ENCODE measurements around the gene C19orf67. TPM values are rescaled to one million over a fixed set of nuclear protein-coding genes. Genes with fewer than 3 reads are reported as not detected.

Gene C19orf67
- not detected for total RNA-seq

GRCh38 chr19:14085309-14085995 lies at the start of gene C19orf67:
TSS of gene C19orf67 (minus strand) at chr19:14085783. CDS start at chr19:14085627, 156 bp downstream.

GRCh38 chr19:14117668-14118164 lies 32.1 kb upstream of the C19orf67 start, which contains the start of gene PRKACA:
TSS of gene PRKACA (minus strand) at chr19:14117762. CDS start at chr19:14117547, 215 bp downstream.

GRCh38 chr19:14090509-14091080 lies 5.0 kb upstream of the C19orf67 start, which contains the start of gene SAMD1:
TSS of gene SAMD1 (minus strand) at chr19:14090751.

GRCh38 chr19:14072535-14073260 lies 12.9 kb downstream of the C19orf67 start, which contains the start of gene MISP3:
TSS of gene MISP3 (plus strand) at chr19:14072786. CDS start at chr19:14073310, 524 bp downstream.

GRCh38 chr19:14061751-14062557 lies 23.6 kb downstream of the C19orf67 start, which contains the start of gene PALM3:
TSS of gene PALM3 (minus strand) at chr19:14062076. CDS start at chr19:14061980, 96 bp downstream.

GRCh38 chr19:14031719-14032480 lies 53.7 kb downstream of the C19orf67 start, which contains the start of gene IL27RA:
TSS of gene IL27RA (plus strand) at chr19:14031762. CDS start at chr19:14031873, 111 bp downstream.

Other genes with a start within 250 kb of the C19orf67 start
- gene NANOS3, start 208.6 kb downstream of the C19orf67 start, total RNA-seq, result not detected
- 4.2 TPM for gene BRME1, start 179.7 kb downstream of the C19orf67 start, total RNA-seq
- gene CC2D1A, start 179.6 kb downstream of the C19orf67 start, total RNA-seq, result 19.6 TPM
- 0.76 TPM for gene PODNL1, start 147.4 kb downstream of the C19orf67 start, total RNA-seq
- gene DCAF15, start 133.3 kb downstream of the C19orf67 start, total RNA-seq, result 23.9 TPM
- 14.8 TPM for gene RFX1, start 79.5 kb downstream of the C19orf67 start, total RNA-seq
- not detected for gene RLN3, start 57.6 kb downstream of the C19orf67 start, total RNA-seq
- 7.2 TPM for gene IL27RA, start 54.0 kb downstream of the C19orf67 start, total RNA-seq
- 5.0 TPM for gene PALM3, start 23.7 kb downstream of the C19orf67 start, total RNA-seq
- gene MISP3, start 13.0 kb downstream of the C19orf67 start, total RNA-seq, result 6.6 TPM
- gene SAMD1, start 5.0 kb upstream of the C19orf67 start, total RNA-seq, result 39.5 TPM
- gene PRKACA, start 32.0 kb upstream of the C19orf67 start, total RNA-seq, result 76.0 TPM
- gene ASF1B, start 50.8 kb upstream of the C19orf67 start, total RNA-seq, result 16.7 TPM
- 52.5 TPM for gene ADGRL1, start 120.4 kb upstream of the C19orf67 start, total RNA-seq

Measured in metanephros (tissue), 1 donor.